ENCODE measurements around the gene NUMBL. TPM values are rescaled to one million over a fixed set of nuclear protein-coding genes. Genes with fewer than 3 reads are reported as not detected.

NUMBL gene
- total and polyA plus RNA-seq, 9 of the 15 experiments (the other 6 are each of a cell fraction or from before 2014, with no cell fraction given): 0.39 to 38.6 (median 6.6) TPM

- TF ChIP-seq THRA (IDR thresholded peaks at IDR 0.05) (no peak), USF1 (CRISPR knock-in tag; IDR thresholded peaks at IDR 0.05) (peak; percentile 79), SREBF1 (IDR thresholded peaks at IDR 0.05; ENCODE audit: borderline replicate concordance, low read depth, low read length) (no peak), FOXP4 (CRISPR knock-in tag; IDR thresholded peaks at IDR 0.05; ENCODE audit: borderline replicate concordance) (no peak), MCM7 (IDR thresholded peaks at IDR 0.05) (no peak), TBP (optimal IDR thresholded peaks at IDR 0.05; ENCODE audit: low read depth, low read length) (no peak), MITF (IDR thresholded peaks at IDR 0.05) (no peak), HMBOX1 (IDR thresholded peaks at IDR 0.05) (no peak), GATAD2B (IDR thresholded peaks at IDR 0.05; ENCODE audit: borderline replicate concordance) (no peak), CGGBP1 (CRISPR knock-in tag; IDR thresholded peaks at IDR 0.05) (no peak), U2AF1 (optimal IDR thresholded peaks at IDR 0.05; ENCODE audit: low read depth, low read length) (no peak)
Observed at GRCh38 chr19:40718774-40719391, 28.4 kb upstream of the NUMBL start (continued).

Data from K562 (cell line).